Kidney (tissue), 14 donors: ENCODE results near the gene HEATR3. TPM values are rescaled to one million over a fixed set of nuclear protein-coding genes. Genes with fewer than 3 reads are reported as not detected.

Experiments
- DNase-seq, 5 donors: peaks; one replicate each; pipeline ENCODE4 v3.0.0-alpha.2; 2013 to 2020
- FAIRE-seq: peaks from 2 replicates; lab custom pipeline; 2012; peaks lifted over from hg19 to GRCh38; lab: Jason Lieb, UNC
- H3K27ac ChIP-seq, 2 donors: one replicate each; pipeline ENCODE4 v1.7.0; 2013; ENCODE audit warnings: low read depth in 2 of 2, low read length in 2 of 2, inconsistent platforms in 1 of 2
- H3K27me3 ChIP-seq: one replicate; pipeline ENCODE4 v1.7.1; 2013; ENCODE audit warnings: low read length, inconsistent platforms; ENCODE audit not compliant: control insufficient read depth, insufficient read depth
- H3K36me3 ChIP-seq, 3 donors: one replicate each; pipeline versions ENCODE4 v1.7.0 to v1.7.1; 2013; ENCODE audit warnings: low read length in 3 of 3, control low read depth in 1 of 3, inconsistent platforms in 1 of 3; ENCODE audit not compliant: insufficient read depth in 3 of 3, control insufficient read depth in 2 of 3
- H3K4me1 ChIP-seq, 3 donors: one replicate each; pipeline versions ENCODE4 v1.7.0 to v1.7.1; 2013; ENCODE audit warnings: low read length in 3 of 3, inconsistent platforms in 1 of 3, low read depth in 1 of 3; ENCODE audit not compliant: control insufficient read depth in 2 of 3, insufficient read depth in 2 of 3
- H3K4me3 ChIP-seq, 3 donors: one replicate each; pipeline versions ENCODE4 v1.7.0 to v1.8.1; 2013; ENCODE audit warnings: low read length in 3 of 3, control low read depth in 1 of 3, inconsistent platforms in 1 of 3
- H3K9ac ChIP-seq, 3 donors: one replicate each; pipeline versions ENCODE4 v1.7.0 to v1.7.1; 2013; ENCODE audit warnings: low read length in 3 of 3, control low read depth in 1 of 3, inconsistent platforms in 1 of 3
- H3K9me3 ChIP-seq, 3 donors: one replicate each; pipeline versions ENCODE4 v1.7.0 to v1.7.1; 2013; ENCODE audit warnings: low read length in 3 of 3, control low read depth in 1 of 3, inconsistent platforms in 1 of 3; ENCODE audit not compliant: control insufficient read depth in 2 of 3, insufficient read depth in 1 of 3
- intact Hi-C: fragments of 100-400 bp; cut with DNase I; formaldehyde crosslinking; loops from one replicate; pipeline ENCODE4 v1.11.1; 2022
- polyA plus RNA-seq: library from polyadenylated mRNA; stranded (reverse); fragments of 350-450 nt; fragmentation: Illumina TruSeq; extraction: RNeasy Lipid Tissue Mini Kit (QIAGEN cat#74804); gene quantifications from one replicate; pipeline ENCODE4 v1.2.3, GENCODE V29; 2014; ENCODE audit warnings: low read depth, low replicate concordance; ENCODE audit not compliant: insufficient read depth
- total RNA-seq: library from RNA; stranded (reverse); fragmentation: NEBNext Ultra II Directional; extraction: Animal tissue kit (Norgen Biotek cat#: 25700); gene quantifications from one replicate; pipeline ENCODE4 v1.2.1, GENCODE V29; 2021
- TF ChIP-seq, protein P1 (sequence below): IDR thresholded peaks from 3 replicates; pipeline ENCODE4 v1.5.1; 2012; ENCODE audit warnings: mild to moderate bottlenecking, moderate library complexity, borderline replicate concordance; ENCODE audit not compliant: insufficient read depth; ENCODE audit errors: extremely low read depth
- donor health status: control.
- donor health status: control.
- donor health status: control.
- donor health status: control.
- donor health status: control.
- donor health status: DM: yes; HTN: yes; CAD: no.
- donor health status: Normal renal cell carcinoma (clear cell type).

Gene HEATR3
- total and polyA plus RNA-seq, 2 donors from 2014 or later, result 8.9 to 19.5 TPM

DNA sequence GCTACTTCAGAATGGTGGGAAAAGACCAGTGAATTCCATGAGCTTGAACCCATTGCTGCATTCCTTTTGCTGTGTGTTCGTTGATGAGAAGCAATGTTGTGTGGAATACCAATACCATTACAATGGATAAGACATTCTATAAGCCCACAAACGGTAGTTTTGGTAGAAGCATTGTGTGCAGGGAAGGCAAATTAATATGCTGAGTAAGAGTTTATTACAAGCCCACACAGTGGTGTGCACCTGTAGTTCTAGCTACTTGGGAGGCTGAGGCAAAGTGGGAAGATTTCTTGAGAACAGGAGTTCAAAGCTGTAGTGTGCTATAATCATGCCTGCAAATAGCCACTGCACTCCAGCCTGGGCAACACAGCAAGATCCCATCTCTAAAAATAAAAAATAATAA is 67.4 kb downstream of the HEATR3 start:
- H3K4me3 ChIP-seq, result no peak overlapping the region
- no peak for FAIRE-seq
- TF ChIP-seq, protein P1, sequence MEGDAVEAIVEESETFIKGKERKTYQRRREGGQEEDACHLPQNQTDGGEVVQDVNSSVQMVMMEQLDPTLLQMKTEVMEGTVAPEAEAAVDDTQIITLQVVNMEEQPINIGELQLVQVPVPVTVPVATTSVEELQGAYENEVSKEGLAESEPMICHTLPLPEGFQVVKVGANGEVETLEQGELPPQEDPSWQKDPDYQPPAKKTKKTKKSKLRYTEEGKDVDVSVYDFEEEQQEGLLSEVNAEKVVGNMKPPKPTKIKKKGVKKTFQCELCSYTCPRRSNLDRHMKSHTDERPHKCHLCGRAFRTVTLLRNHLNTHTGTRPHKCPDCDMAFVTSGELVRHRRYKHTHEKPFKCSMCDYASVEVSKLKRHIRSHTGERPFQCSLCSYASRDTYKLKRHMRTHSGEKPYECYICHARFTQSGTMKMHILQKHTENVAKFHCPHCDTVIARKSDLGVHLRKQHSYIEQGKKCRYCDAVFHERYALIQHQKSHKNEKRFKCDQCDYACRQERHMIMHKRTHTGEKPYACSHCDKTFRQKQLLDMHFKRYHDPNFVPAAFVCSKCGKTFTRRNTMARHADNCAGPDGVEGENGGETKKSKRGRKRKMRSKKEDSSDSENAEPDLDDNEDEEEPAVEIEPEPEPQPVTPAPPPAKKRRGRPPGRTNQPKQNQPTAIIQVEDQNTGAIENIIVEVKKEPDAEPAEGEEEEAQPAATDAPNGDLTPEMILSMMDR, result no peak
- no peaks in the 10 kb centered on the region for H3K27me3 ChIP-seq
- no peak overlapping the region for H3K9ac ChIP-seq
- no peak overlapping the region for H3K27ac ChIP-seq
- H3K4me1 ChIP-seq, result no peaks in the 10 kb centered on the region
- no peak for DNase-seq
- H3K36me3 ChIP-seq, result no peaks in the 10 kb centered on the region
- intact Hi-C loops, result no loop called here
- H3K9me3 ChIP-seq, result no peaks in the 10 kb centered on the region

DNA sequence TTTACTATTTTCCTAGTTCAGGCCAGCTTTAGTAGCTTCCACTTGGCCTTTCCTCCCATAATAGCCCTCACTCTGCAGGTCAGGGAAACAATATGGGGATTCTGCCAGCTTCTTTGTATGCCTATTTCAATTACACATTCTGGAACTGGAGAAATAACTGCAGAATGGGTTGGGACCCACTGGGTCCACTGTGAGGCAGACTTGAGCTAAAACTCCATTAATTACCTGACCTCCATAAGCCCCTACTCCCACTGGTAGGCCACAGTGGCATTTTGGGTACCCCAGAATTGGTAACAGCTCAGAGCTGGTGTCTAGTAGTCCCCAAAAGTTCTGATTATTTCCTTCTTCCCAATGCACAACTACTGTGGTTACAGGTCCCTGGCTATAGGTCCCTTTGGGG is 70.6 kb downstream of the HEATR3 start:
- H3K27ac ChIP-seq, result no peak overlapping the region
- DNase-seq (no peak), FAIRE-seq (no peak)
- H3K9me3 ChIP-seq, result no peaks in the 10 kb centered on the region
- TF ChIP-seq, protein P1, result peak; percentile 8
- no peak overlapping the region for H3K4me3 ChIP-seq
- H3K36me3 ChIP-seq, result no peaks in the 10 kb centered on the region
- no peaks in the 10 kb centered on the region for H3K4me1 ChIP-seq
- H3K27me3 ChIP-seq, result no peaks in the 10 kb centered on the region
- intact Hi-C loops, result no loop called here
- H3K9ac ChIP-seq, result no peak overlapping the region

DNA sequence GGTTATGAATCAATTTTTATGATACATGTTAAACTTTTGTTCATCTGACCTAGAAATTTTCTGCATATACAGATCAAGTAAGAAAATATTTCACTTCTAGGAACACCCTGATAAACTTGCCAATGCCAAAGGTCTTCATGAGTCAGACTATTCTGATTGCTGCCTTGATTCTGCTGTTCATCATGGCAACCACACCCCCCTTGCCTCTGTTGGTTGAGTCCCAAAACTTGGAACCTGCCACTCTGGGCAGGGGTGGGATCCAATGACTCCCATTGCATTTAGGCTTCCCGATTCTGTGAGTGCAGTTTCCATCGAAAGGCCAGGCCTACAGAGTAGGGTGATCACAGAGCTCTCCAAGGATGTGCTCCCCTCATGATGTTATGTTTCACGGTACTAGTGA is 71.5 kb downstream of the HEATR3 start:
- DNase-seq, result no peak
- Histone ChIP-seq H3K4me3 (no peak overlapping the region), H3K9ac (no peak overlapping the region), H3K4me1 (no peaks in the 10 kb centered on the region), H3K36me3 (no peaks in the 10 kb centered on the region), H3K27me3 (no peaks in the 10 kb centered on the region), H3K9me3 (no peaks in the 10 kb centered on the region), H3K27ac (no peak overlapping the region)
- intact Hi-C loops, result no loop called here
- FAIRE-seq, result no peak
- TF ChIP-seq, protein P1, result no peak

DNA sequence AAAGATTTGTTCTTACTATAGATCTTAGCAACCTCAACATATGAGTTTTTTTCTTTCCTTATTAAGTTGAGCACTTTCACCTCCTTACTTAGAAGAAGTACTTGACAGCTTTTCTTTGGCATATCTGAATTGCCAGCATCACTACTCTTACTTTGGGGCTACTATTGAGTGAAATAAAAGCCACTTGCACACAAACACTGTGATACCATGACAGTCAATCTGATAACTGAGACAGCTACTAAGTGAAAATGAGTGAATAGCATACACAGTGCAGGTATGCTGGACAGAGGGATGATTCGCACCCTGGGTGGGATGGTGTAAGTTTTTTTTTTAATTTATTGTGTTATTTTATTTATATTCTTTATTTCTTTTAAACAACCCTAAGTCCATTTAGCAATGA is 73.8 kb downstream of the HEATR3 start:
- Histone ChIP-seq H3K27me3 (no peaks in the 10 kb centered on the region), H3K27ac (no peak overlapping the region), H3K4me3 (no peak overlapping the region), H3K36me3 (no peaks in the 10 kb centered on the region), H3K4me1 (no peaks in the 10 kb centered on the region), H3K9ac (no peak overlapping the region), H3K9me3 (no peaks in the 10 kb centered on the region)
- intact Hi-C loops, result no loop called here
- no peak for DNase-seq
- FAIRE-seq, result no peak
- TF ChIP-seq, protein P1, result no peak
